Muscle of arm (tissue), 14 donors: Measurements from ENCODE around the gene BAIAP3. TPM values are rescaled to one million over a fixed set of nuclear protein-coding genes. Genes with fewer than 3 reads are reported as not detected.
"Not testable (repeated sequence)": the region's sequence is repeated elsewhere in the genome, so short reads cannot be mapped to it uniquely, and the experiment has no call there.

ENCODE experiments used
- DNase-seq: peaks from one replicate; pipeline ENCODE4 v3.0.0-alpha.2; 2013
- long read RNA-seq, 11 donors: transcript quantifications; one replicate each; lab custom pipeline, GENCODE V29; 2026
- polyA plus RNA-seq, 12 donors: library from polyadenylated mRNA; unstranded; fragments of 120-200 nt; gene quantifications; one replicate each; pipeline ENCODE4 v1.2.1, GENCODE V29; 2013; ENCODE audit not compliant: insufficient read length in 12 of 12

The BAIAP3 gene, protein sequence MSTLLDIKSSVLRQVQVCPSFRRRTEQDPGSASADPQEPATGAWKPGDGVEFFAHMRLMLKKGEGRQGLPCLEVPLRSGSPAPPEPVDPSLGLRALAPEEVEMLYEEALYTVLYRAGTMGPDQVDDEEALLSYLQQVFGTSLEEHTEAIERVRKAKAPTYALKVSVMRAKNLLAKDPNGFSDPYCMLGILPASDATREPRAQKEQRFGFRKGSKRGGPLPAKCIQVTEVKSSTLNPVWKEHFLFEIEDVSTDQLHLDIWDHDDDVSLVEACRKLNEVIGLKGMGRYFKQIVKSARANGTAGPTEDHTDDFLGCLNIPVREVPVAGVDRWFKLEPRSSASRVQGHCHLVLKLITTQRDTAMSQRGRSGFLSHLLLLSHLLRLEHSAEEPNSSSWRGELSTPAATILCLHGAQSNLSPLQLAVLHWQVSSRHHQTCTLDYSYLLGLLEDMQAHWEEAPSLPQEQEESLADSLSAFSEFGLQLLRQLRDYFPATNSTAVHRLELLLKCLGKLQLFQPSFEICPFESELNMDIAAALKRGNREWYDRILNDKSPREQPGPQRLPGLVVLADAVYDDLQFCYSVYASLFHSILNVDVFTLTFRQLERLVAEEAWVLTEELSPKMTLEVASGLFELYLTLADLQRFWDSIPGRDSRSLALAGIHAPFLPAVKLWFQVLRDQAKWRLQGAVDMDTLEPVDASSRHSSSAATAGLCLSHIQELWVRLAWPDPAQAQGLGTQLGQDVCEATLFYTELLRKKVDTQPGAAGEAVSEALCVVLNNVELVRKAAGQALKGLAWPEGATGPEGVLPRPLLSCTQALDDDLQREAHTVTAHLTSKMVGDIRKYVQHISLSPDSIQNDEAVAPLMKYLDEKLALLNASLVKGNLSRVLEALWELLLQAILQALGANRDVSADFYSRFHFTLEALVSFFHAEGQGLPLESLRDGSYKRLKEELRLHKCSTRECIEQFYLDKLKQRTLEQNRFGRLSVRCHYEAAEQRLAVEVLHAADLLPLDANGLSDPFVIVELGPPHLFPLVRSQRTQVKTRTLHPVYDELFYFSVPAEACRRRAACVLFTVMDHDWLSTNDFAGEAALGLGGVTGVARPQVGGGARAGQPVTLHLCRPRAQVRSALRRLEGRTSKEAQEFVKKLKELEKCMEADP
- 1 to 10 TPM in 3 of 12 donors, under 1 TPM in 7, not detected in 2; 0.40 to 1.3 (median 0.80) TPM for polyA plus RNA-seq
- long read RNA-seq, donor 1: 0 reads
- long read RNA-seq, donor 2: 0 reads
- long read RNA-seq, donor 3: 0 reads
- long read RNA-seq, donor 4: 0 reads
- long read RNA-seq, donor 5, partial matches to known transcripts: 0 of 1 reads
- long read RNA-seq, donor 5, other reads (novel, unspliced or antisense): 0 of 1 reads
- long read RNA-seq, donor 6: 0 reads
- long read RNA-seq, donor 7: 0 reads
- long read RNA-seq, donor 8, partial matches to known transcripts: 25 of 83 reads
- long read RNA-seq, donor 8, other reads (novel, unspliced or antisense): 58 of 83 reads
- long read RNA-seq, donor 9: 0 reads
- long read RNA-seq, donor 10: 0 reads
- long read RNA-seq, donor 11: 0 reads

DNA sequence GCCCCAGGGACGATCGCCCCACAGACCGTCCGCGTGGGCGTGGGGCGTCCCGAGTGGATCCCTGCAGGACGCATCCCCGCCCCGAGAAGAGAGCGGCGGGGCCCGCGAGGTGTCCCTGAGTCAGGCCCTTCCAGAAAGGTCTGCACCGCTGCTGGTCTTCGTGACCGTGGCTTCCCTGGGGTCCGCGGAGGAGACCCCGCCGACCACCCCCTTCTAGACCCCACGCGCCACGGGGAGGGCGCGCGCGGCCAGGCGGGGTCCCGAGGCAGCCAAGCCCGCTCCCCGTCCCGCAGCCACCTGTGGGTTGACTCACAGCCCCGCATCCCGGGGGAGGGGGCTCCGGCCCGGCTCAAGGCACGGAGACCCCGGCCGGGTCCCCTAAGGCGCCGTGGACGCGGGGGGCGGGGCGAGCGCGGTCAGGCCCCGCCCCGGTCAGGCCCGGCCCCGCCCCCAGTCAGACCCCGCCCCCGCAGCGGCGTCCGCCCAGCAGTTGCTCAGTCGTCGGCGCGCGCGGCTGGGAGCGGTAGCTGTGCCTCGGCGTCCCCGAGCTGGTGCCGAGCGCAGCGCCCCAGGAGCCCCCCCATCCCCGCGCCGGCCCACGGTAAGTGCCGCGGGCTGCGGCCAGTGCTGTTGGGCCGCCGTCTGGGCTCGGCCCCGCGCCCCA lies at the start of gene BAIAP3:
BAIAP3 (plus strand) TSS at position 497 of the 664 bp plus-strand sequence. CDS start 4,905 bp downstream, outside the sequence.
- no peak for DNase-seq

DNA sequence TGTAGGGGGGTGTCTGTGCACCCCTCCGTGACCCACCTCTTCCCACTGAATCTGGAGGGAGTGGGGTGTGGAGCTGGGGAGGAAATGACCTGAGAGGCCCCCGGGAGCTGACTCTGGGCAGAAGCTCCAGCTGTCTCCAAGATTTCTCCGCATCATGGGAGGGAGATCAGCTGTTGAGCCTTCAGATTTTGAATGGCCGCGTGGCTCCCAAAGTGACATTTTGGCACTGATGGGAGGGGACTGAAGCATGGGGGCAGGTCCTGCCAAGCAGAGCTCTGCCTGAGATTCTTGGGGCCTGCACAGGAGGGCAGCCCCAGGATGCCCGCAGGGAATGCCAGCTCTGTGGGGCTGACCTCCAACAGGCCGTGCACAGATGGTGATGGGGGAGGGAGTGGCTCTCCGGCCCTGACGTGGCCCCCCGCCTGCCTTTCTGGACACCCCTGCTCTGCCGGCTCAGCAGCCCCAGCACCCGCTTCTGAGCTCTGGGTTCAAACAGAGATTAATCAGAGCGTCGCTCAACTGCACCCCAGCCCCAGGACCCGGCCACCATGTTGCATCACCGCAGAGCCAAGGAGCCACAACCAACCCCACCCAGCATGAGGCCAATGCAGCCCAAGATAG lies 49.3 kb upstream of the BAIAP3 start:
- DNase-seq: no peak

DNA sequence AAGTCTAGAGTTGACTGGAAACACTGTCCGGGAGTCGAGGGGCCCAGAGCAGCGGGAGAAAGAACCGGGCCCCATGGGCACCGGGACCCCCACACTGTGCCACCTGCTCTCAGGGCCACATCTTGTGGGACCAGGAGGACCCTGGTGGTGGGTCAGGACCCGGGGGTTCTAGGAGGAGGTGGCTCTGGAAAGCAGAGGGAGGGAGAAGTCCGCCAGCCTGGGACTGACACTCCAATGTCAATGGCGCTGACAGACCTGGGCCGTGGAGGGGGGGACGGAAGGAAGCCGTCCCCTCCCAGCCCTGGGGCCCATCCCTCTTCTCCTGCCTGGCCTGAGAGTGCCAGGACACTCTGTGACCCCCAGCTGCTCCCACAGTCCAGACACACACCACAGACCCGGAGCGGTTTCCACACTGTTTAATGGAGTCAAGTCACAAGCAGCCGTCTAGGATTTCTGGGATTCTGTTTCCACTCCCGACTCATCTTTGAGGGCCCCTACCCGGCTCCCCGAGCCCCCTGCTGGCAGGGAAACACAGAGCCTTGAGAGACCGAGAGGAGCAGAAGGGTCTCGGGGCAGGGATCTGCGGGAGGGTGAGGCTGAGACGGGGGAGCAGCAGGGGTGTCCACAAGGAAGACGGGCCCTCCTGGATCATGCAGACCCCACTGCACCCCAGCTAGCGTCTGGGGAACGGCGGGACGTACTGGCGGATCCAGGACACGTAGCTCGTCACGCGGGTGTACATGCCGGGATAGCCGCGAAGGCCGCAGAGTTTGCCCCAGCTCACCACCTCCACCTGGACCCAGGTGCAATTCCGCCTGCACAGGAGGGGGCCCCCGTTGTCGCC lies 47.6 kb upstream of the BAIAP3 start:
- no peak for DNase-seq

DNA sequence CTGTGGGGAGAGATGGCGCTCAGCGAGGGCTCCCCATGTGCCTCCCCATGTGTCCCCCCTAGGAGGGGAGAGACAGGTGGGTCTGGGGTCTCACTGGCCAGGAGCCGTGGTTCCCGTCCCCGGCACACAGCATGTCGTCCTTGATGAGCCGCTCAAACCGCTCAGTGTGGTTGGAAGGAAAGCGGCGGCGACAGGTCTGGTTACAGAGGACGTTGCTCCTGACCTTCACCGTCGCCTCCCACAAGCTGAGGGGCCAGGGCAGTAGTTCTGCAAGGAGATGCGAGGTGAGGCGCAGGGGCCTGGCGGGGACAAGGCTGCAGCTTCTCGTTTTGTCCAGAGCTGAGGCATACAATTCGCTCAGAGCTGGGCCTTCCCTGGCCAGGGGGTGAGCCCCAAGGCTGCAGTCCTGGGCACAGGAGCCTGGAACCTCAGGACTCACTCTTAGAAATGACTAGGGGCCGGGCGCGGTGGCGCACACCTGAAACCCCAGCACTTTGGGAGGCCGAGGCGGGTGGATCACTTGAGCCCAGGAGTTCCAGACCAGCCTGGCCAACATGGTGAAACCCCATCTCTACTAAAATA lies 46.8 kb upstream of the BAIAP3 start:
- DNase-seq: no peak

DNA sequence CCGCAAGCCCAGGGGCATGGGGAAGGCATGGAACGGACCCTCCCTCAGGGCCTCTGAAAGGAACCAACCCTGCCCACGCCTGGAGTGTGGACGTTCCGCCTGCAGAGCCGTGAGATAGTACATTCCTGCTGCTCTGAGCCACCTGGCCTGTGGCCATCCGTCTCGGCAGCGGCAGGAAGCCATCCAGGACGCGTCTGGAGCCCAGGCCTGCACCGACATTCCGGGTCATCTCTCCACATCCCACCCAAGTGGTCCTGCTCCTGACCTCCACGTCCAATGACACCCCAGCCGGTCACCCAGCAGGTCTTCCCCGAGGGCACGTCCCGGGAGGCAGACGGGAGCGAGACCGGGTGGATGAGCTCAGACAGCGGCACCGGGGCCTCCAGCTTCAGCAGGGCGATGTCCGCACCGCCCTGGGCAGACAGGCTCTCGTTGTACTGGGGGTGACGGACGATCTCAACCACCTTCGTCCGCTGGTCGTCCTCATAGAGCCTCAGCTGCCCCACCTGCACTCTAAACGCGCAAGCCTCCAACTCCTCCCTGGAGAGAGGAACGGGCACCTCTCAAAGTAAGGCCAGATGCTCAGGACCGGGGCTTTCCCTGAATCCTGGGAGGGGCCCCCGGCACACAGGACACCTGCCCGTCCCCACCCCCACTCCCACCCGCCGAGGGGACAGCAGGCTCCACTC lies 45.3 kb upstream of the BAIAP3 start:
- no peak for DNase-seq

DNA sequence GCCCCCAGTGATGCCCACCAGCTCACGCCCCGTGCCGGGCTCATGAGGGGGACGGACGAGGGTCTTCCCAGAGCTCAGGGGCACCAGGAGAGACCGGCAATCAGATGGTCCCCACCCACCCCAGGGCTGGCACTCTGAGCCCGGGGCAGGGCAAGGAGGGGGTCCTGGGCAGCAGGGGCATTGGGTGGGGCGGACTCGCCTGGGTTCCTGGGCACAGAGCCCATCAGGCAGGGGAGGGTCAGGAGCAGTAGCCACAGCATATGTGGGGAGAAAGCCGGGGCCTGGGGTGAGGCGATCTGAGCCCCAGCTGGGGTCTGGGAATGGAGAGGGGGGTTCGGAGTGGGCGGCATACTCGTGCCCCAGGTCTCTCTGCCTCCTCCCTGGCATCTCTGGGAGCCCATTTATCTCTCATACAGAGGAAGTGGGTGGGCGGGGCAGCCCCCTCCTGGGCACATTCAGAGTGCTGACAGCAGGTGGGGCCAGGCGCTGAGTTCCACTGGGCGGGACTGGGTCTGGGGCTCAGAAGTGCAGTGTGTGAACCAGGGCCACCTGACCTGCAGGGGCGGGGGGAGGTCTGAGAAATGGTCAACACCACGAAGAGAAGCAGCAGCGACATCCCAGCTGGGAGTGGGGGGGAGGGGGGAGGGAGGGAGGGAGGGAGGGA lies 44.5 kb upstream of the BAIAP3 start:
- no peak for DNase-seq

DNA sequence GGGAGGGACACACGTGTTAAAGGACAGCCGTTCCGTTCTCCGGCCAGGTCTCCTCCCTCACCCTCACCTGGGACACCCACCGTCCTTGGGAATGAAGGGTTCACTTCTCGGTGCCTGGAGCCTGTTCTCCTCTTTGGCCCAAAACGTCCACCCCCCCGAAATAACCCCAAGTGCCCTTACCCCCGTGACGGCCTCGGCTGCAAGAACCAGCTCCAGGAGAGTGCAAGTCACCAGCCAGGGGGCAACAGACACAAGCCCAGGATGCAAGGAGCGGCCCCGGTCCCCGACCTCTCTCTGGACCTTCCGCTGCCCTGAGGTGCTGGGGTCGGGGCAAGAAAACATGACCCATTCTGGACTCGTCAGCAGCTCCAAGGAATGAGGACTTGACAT lies 44.0 kb upstream of the BAIAP3 start:
- no peak for DNase-seq

DNA sequence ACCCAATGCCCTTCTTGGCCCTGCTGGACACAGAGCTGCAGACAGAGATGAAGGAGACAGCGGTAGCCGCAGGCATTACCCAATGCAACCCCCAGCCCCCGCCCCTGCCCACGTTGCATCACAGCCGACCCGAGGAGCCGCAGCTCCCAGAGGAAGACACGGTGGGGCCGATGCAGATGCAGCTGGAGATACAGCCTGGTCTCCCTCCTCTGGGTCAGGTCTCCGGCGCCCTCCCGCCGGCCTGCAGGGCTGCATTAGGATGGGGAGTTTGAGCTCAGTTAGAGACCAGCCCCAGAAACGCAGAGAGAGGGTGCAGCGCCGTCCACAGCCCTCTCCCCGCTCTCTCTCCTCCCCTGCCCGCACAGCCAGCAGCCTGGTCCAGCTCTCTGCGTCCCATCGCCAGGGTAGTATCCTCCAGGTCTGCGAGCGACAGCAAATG lies 43.4 kb upstream of the BAIAP3 start:
- no peak for DNase-seq

DNA sequence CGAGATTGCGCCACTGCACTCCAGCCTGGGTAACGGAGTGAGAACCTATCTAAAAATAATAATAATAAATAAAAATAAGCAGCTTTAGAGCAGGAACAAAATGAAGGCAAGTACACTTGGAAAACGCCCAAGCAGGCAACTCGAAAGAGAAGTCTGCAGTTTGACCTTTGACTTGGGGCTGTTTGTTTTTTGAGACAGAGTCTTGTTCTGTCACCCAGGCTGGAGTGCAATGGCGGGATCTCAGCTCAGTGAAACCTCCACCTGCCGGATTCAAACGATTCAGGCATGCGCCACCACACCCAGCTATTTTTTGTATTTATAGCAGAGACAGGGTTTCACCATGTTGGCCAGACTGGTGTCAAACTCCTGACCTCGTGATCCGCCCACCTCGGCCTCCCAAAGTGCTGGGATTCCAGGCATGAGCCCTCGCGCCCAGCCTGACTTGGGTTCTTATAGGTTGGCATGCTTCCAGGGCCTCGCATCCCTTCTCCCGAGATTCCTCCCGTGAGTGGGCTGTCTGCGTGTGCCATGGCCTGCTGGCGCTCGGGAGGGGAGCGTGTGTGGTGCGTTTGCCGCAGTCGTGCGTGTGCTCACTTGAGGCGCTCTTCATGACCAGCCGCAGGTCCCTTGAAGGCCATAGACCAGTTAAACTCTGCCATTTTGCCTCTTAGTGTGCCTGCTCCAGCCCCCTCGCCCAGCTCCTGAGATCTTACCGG lies 42.4 kb upstream of the BAIAP3 start:
- DNase-seq: no peak

DNA sequence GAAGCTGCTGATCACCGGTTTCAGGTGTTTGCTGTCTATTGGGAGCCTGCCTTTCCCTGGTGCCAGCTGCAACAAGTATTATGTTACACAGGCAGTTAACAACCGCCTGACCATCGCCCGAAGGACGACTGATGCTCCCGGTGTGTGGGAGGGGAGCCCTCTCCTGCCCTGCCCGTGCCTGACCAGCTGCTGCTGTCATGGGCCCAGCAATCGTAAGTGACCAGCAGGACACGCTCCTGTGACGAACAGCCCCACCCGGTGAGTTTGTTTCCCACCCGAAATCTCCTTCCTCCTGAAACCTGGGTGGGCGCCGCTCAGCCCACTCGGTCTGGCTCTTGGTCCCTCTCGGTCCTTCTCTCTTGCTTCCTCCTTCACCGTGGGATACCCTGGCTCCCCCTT lies 41.9 kb upstream of the BAIAP3 start:
- no peak for DNase-seq

DNA sequence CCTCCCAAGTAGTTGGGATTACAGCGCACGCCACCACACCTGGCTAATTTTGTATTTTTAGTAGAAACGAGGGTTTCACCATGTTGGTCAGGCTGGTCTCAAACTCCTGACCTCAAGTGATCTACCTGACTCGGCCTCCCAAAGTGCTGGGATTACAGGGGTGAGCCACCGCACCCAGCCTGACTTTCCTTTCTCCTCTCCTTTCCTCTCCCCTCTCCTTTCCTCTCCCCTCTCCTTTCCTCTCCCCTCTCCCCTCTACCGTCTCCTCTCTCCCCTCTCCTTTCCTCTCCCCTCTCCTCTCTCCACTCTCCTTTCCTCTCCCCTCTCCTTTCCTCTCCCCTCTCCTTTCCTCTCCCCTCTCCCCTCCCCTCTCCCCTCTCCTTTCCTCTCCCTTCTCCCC lies 41.2 kb upstream of the BAIAP3 start:
- not testable (repeated sequence) for DNase-seq

DNA sequence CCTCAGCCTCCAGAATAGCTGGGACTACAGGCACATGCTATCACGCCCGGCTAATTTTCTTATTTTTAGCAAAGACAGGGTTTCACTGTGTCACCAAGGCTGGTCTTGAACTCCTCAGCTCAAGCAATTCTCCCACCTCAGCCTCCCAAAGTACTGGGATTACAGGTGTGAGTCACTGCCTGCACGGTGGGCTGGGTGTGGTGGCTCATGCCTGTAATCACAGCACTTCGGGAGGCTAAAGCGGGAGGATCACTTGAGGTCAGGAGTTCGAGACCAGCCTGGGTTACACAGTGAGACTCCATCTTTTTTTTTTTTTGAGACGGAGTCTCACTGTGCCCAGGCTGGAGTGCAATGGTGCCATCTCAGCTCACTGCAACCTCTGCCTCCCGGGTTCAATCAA lies 40.6 kb upstream of the BAIAP3 start:
- not testable (repeated sequence) for DNase-seq

DNA sequence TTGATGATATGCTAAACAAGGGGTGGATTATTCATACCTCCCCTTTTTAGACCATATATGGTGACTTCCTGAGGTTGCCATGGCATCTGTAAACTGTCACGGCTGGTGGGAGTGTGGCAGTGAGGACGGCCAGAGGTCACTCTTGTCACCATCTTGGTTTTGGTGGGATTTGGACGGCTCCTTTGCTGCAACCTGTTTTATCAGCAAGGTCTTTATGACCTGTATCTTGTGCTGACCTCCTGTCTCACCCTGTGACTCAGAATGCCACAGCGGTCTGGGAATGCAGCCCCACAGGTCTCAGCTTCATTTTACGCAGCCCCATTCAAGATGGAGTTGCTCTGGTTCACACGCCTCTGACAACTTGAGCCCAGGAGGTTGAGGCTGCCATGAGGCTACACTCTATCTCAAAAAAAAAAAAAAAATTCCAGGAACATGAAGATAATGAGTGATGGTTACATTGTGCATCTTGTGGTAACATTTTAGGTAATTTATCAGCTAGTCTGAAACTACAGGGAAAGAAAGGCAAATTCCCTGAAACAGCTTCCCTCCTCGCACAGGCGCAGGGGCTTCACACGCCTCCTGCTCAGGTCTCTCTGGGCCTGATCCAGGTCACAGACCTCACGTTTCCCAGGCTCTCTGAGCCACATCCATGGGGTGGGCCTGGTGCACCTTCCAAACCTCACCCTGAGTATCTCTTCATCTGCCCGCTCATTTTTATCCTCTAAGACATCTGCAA lies 39.4 kb upstream of the BAIAP3 start:
- no peak for DNase-seq

DNA sequence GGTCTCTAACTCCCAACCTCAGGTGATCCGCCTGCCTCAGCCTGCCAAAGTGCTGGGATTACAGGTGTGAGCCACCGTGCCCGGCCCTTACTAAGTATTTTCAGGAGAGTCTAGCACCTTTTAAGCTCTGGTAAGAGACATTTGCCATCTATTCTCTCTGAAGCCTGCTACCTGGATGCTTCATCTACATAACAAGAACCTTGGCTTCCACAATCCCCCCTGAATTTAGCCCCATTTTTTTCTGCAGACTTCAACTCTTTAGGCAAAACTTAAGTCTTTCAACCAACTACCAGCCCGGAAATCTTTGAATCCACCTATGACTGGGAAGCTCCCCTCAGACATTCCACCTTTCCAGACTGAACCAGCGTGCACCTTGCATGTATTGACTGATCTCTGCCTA lies 38.0 kb upstream of the BAIAP3 start:
- no peak for DNase-seq

DNA sequence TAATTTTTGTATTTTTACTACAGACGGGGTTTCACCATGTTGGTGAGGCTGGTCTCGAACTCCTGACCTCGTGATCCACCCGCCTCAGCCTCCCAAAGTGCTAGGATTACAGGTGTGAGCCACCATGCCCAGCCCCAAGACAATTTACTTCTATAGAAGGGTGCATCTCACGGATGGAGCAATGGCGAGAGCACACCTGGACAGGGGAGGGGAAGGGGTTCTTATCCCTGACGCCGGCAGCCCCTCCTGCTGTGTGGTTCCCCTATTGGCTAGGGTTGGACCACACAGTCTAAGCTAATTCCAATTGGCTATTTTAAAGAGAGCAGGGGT lies 36.8 kb upstream of the BAIAP3 start:
- not testable (repeated sequence) for DNase-seq

DNA sequence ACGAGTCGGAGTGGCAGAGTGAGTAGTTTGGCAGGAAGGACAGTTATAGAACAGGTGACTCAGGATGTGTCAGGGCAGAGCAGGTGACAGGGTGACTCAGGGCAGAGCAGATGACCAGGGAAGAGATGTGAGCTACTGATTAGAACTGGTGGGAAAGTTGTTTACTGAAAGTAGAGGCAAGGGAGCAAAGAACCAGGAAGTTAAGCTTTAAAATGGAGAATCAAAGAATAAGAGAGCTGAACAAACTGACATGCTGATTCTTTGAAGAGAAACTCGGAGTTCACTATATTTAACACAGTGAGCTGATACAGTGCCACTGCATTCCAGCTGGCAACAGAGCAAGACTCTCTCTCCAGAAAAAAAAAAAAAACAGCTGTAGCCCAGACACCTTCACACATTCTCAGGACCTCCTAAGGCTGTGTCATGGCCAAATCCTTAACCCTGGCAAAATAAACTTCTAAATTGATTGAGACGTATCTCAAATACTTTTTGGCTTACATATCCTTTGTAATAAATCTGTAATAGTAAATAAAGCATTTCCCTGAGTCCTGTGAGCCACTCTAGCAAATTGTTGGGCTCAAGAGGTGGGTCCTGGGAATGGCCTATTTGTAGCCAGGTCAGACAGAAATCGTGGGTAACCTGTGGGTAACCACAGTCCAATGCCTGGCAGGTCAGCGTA lies 36.3 kb upstream of the BAIAP3 start:
- DNase-seq: no peak
